A549 treated with CpdA at 1 μM for 4 hours (cell line): Measurements from ENCODE around the gene BTF3L4. TPM values are rescaled to one million over a fixed set of nuclear protein-coding genes. Genes with fewer than 3 reads are reported as not detected.

Experiments used
- total RNA-seq: library from RNA; stranded (reverse); fragments of 200-300 nt; extraction: Qiagen RNA extraction; gene quantifications from 5 replicates; pipeline ENCODE4 v1.2.3, GENCODE V29; 2022; ENCODE audit warnings: low read depth

BTF3L4 gene
- 29.4 to 45.1 TPM (median 31.8 TPM) in 5 replicates for total RNA-seq

GRCh38 chr1:52056163-52056936 lies at the start of gene BTF3L4:
BTF3L4 (plus strand) TSS chr1:52056295; CDS start chr1:52059848, 3,553 bp downstream.

GRCh38 chr1:52033190-52034049 lies 22.7 kb upstream of the BTF3L4 start, which contains the start of gene KTI12:
KTI12 (minus strand) TSS chr1:52033810; CDS start chr1:52033761, 49 bp downstream.

GRCh38 chr1:52055066-52055865 lies 829 bp upstream of the BTF3L4 start, which contains the start of gene TXNDC12:
TXNDC12 (minus strand) TSS chr1:52055191; CDS start chr1:52055096, 95 bp downstream.

Other genes starting within 250 kb of the BTF3L4 start
- gene NRDC, start 177.6 kb upstream of the BTF3L4 start, total RNA-seq: 80.4 to 83.7 TPM (median 81.7 TPM) in 5 replicates
- 6.0 to 12.8 TPM (median 7.0 TPM) in 5 replicates for gene RAB3B, start 65.6 kb upstream of the BTF3L4 start, total RNA-seq
- gene KTI12, start 22.5 kb upstream of the BTF3L4 start, total RNA-seq: 15.0 to 18.8 TPM (median 17.8 TPM) in 5 replicates
- gene TXNDC12, start 1.1 kb upstream of the BTF3L4 start, total RNA-seq: 34.0 to 44.2 TPM (median 38.2 TPM) in 5 replicates
- 6.9 to 10.4 TPM (median 7.8 TPM) in 5 replicates for gene ZFYVE9, start 85.8 kb downstream of the BTF3L4 start, total RNA-seq